HEK293 (cell line): ENCODE data around the gene ARPC5L.

Experiments
- CTCF ChIA-PET: fragments of 350-600 bp; formaldehyde crosslinking; extraction: SDS; loops from one replicate; lab custom pipeline; 2021; ENCODE audit warnings: antibody characterized with exemption; lab: Yijun Ruan, JAX
- POLR2A ChIA-PET: fragments of 300-600 bp; formaldehyde crosslinking; extraction: SDS; loops from one replicate; lab custom pipeline; 2020; ENCODE audit warnings: antibody characterized with exemption, inconsistent platforms; lab: Yijun Ruan, JAX
- H3K27ac ChIP-seq: fragments of 200-500 bp; sonication (Bioruptor generic); 2 replicates; pipeline ENCODE4 v1.5.1; 2014; ENCODE audit warnings: low read depth, low read length, control low read depth, inconsistent platforms; ENCODE audit errors: extremely low read depth
- H3K36me3 ChIP-seq, 2 experiments: fragments of 200-500 bp in 1 of 2; sonication (Bioruptor generic) in 1 of 2; 1 replicate in 1 of 2; 2 replicates in 1 of 2; pipeline ENCODE4 v1.5.1; 2014 to 2017; ENCODE audit warnings: inconsistent platforms in 2 of 2, low read length in 2 of 2; ENCODE audit not compliant: control insufficient read depth in 2 of 2, insufficient read depth in 1 of 2
- H3K4me1 ChIP-seq: fragments of 200-500 bp; sonication (Bioruptor generic); 2 replicates; pipeline ENCODE4 v1.5.1; 2014; ENCODE audit warnings: mild to moderate bottlenecking, low read length, inconsistent platforms; ENCODE audit not compliant: control insufficient read depth, insufficient read depth
- H3K4me3 ChIP-seq: 2 replicates; pipeline ENCODE4 v1.5.1; 2011; ENCODE audit warnings: low read depth, mild to moderate bottlenecking, control low read depth, low read length, moderate library complexity
- H3K9me3 ChIP-seq: fragments of 200-500 bp; sonication (Bioruptor generic); 2 replicates; pipeline ENCODE4 v1.5.1; 2014; ENCODE audit warnings: low read depth, low read length, inconsistent platforms; ENCODE audit not compliant: control insufficient read depth, insufficient read depth
- BCL11A ChIP-seq: fragments of 450-650 bp; formaldehyde crosslinking; IDR thresholded peaks from 2 replicates; pipeline ENCODE4 v1.5.1; 2016; ENCODE audit warnings: low read depth, missing biosample characterization, missing genetic modification characterization
- EGR2 ChIP-seq: fragments of 450-650 bp; formaldehyde crosslinking; IDR thresholded peaks from 2 replicates; pipeline ENCODE4 v1.5.1; 2016; ENCODE audit warnings: low read depth, missing biosample characterization, missing genetic modification characterization
- FEZF1 ChIP-seq: fragments of 450-650 bp; formaldehyde crosslinking; IDR thresholded peaks from 2 replicates; pipeline ENCODE4 v1.5.1; 2016; ENCODE audit warnings: missing biosample characterization, missing genetic modification characterization
- GLIS1 ChIP-seq: fragments of 450-650 bp; formaldehyde crosslinking; IDR thresholded peaks from 2 replicates; pipeline ENCODE4 v1.5.1; 2016; ENCODE audit warnings: missing biosample characterization, missing genetic modification characterization
- KLF1 ChIP-seq: fragments of 450-650 bp; formaldehyde crosslinking; IDR thresholded peaks from 2 replicates; pipeline ENCODE4 v1.5.1; 2016; ENCODE audit warnings: missing biosample characterization, missing genetic modification characterization
- KLF17 ChIP-seq: fragments of 450-650 bp; formaldehyde crosslinking; IDR thresholded peaks from 2 replicates; pipeline ENCODE4 v1.5.1; 2016; ENCODE audit warnings: missing biosample characterization, missing genetic modification characterization
- SALL2 ChIP-seq: fragments of 450-650 bp; formaldehyde crosslinking; IDR thresholded peaks from 2 replicates; pipeline ENCODE4 v1.5.0; 2017; ENCODE audit warnings: missing biosample characterization, mild to moderate bottlenecking, missing genetic modification characterization, borderline replicate concordance
- SCRT1 ChIP-seq: fragments of 450-650 bp; formaldehyde crosslinking; IDR thresholded peaks from 2 replicates; pipeline ENCODE4 v1.5.1; 2016; ENCODE audit warnings: missing biosample characterization, missing genetic modification characterization, borderline replicate concordance
- ZNF280D ChIP-seq: fragments of 450-650 bp; formaldehyde crosslinking; IDR thresholded peaks from 2 replicates; pipeline ENCODE4 v1.5.1; 2016; ENCODE audit warnings: missing biosample characterization, missing genetic modification characterization
- ZNF366 ChIP-seq: fragments of 450-650 bp; formaldehyde crosslinking; conservative IDR thresholded peaks from 2 replicates; pipeline ENCODE4 v1.5.1; 2016; ENCODE audit warnings: missing biosample characterization, missing genetic modification characterization
- ZNF521 ChIP-seq: fragments of 450-650 bp; formaldehyde crosslinking; IDR thresholded peaks from 2 replicates; pipeline ENCODE4 v1.5.1; 2017; ENCODE audit warnings: missing biosample characterization, mild to moderate bottlenecking, missing genetic modification characterization
- ZNF548 ChIP-seq: fragments of 450-650 bp; formaldehyde crosslinking; IDR thresholded peaks from 2 replicates; pipeline ENCODE4 v1.5.1; 2016; ENCODE audit warnings: missing biosample characterization, missing genetic modification characterization
- ZNF600 ChIP-seq: fragments of 450-650 bp; formaldehyde crosslinking; IDR thresholded peaks from 2 replicates; pipeline ENCODE4 v1.5.1; 2016; ENCODE audit warnings: missing biosample characterization, missing genetic modification characterization
- ZNF704 ChIP-seq: fragments of 450-650 bp; formaldehyde crosslinking; IDR thresholded peaks from 2 replicates; pipeline ENCODE4 v1.5.1; 2016; ENCODE audit warnings: missing biosample characterization, missing genetic modification characterization
- ZNF830 ChIP-seq: fragments of 450-650 bp; IDR thresholded peaks from 2 replicates; pipeline ENCODE4 v1.5.0; 2018; ENCODE audit warnings: missing biosample characterization, missing genetic modification characterization, low read depth, mild to moderate bottlenecking, moderate library complexity
- ZSCAN4 ChIP-seq: fragments of 450-650 bp; formaldehyde crosslinking; IDR thresholded peaks from 2 replicates; pipeline ENCODE4 v1.5.1; 2017; ENCODE audit warnings: missing biosample characterization, missing genetic modification characterization

The ARPC5L gene

GRCh38 chr9:124840300-124840833 is 21.6 kb upstream of the ARPC5L start (continued):
- no peak for TF ChIP-seq ZNF600 (tag by site-specific recombination)
- TF ChIP-seq ZNF280D (tag by site-specific recombination), result no peak
- TF ChIP-seq EGR2, result peak; percentile 84
- TF ChIP-seq ZNF521, result no peak
- no peak for TF ChIP-seq ZSCAN4 (tag by site-specific recombination)
- TF ChIP-seq KLF1 (tag by site-specific recombination), result peak; percentile 48; the same call in 1 of the 2 replicates
- TF ChIP-seq GLIS1 (tag by site-specific recombination), result no peak

- H3K27ac ChIP-seq, result no peak overlapping the region
Measured at GRCh38 chr9:124841075-124841821, 20.7 kb upstream of the ARPC5L start.

More at GRCh38 chr9:124841075-124841821, 20.7 kb upstream of the ARPC5L start:
- H3K4me1 ChIP-seq, result no peaks in the 10 kb centered on the region
- H3K4me3 ChIP-seq, result no peak overlapping the region
- H3K9me3 ChIP-seq, result no peaks in the 10 kb centered on the region
- TF ChIP-seq ZNF548 (tag by site-specific recombination), result no peak
- peak; percentile 60; the same call in 1 of the 2 replicates for TF ChIP-seq KLF17 (tag by site-specific recombination)
- peak; percentile 88 for TF ChIP-seq KLF1 (tag by site-specific recombination)
- TF ChIP-seq ZNF830, result no peak
- TF ChIP-seq FEZF1 (tag by site-specific recombination), result no peak
- TF ChIP-seq SCRT1 (tag by site-specific recombination), result no peak
- no peak for TF ChIP-seq ZNF704 (tag by site-specific recombination)
- TF ChIP-seq ZNF366, result 0 out of 2 replicates have a peak, but pooled peaks have one; percentile 17
- no peak for TF ChIP-seq SALL2 (tag by site-specific recombination)
- no peak for TF ChIP-seq BCL11A (tag by site-specific recombination)
- ChIA-PET CTCF (interaction anchor here (0.6 to 31.1 kb wide), 24 partner anchors 7 to 537 kb away, joined by 3 to 1257 read pairs (median 6); partner anchors contain the start of genes ARPC5L, NR6A1, OLFML2A and RPL35), POLR2A (interaction anchor here (0.8 to 1.7 kb wide), 5 partner anchors 11 to 21 kb away, joined by 3 to 6 read pairs (median 3); partner anchors contain the start of genes ARPC5L and RPL35)
- H3K36me3 ChIP-seq, result no peaks in the 10 kb centered on the region
